ENCODE data around the gene BARX2.

The BARX2 gene

DNA sequence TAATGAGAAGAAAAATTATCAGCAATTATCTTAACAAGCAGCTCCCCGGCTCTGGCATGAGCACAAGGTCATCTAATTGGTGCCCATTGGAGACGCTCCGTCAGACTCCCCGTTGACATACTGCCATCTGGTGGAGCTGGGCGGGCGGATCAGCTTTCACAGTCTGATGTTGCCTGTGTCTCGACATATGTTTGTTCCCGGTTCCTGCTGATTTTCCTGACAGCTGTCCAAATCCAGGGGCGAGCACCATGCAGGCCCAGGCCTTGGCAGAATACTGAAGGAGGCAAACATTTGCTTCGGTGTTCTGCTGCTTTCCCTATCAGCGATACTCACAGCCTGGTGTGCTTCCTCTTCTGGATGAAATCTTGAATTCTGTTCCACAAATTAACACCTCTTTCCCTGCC is 43.8 kb upstream of the BARX2 start:
- TF ChIP-seq POLR2AphosphoS5 (IDR thresholded peaks at IDR 0.05; ENCODE audit: low read depth, low read length) = no peak
- TF ChIP-seq FOXP2 (optimal IDR thresholded peaks at IDR 0.05; ENCODE audit: borderline replicate concordance, extremely low read depth, extremely low read length, insufficient read depth) = no peak
- TF ChIP-seq TAF1 (IDR thresholded peaks at IDR 0.05; ENCODE audit: borderline replicate concordance, insufficient read depth, low read length) = no peak
- no peak for TF ChIP-seq SIN3A (IDR thresholded peaks at IDR 0.05; ENCODE audit: borderline replicate concordance, insufficient read depth, low read length)
- TF ChIP-seq REST (IDR thresholded peaks at IDR 0.05; ENCODE audit: insufficient read depth in 1 of 2, low read depth in 2 of 2, low read length in 2 of 2) = no peak

DNA sequence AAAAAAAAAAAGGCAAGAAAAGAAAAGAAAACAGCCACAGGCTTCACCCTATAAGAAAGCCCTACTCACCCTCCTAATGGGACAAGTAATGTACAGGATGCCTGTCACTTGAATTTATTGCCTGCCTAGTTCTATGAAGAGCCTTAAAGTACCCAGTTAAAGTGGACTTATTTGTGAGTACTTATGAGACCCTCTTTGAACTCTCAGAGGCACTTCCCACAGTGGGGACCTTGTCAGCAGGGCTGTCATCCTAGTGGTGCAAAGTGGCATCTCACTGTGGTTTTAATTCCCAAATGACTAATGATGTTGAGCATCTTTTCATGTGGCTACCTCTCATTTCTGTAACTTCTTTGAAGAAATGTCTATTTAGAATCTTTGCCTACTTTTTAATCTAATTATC is 41.8 kb upstream of the BARX2 start:
- TF ChIP-seq POLR2AphosphoS5 (IDR thresholded peaks at IDR 0.05; ENCODE audit: low read depth, low read length) (no peak), SIN3A (IDR thresholded peaks at IDR 0.05; ENCODE audit: borderline replicate concordance, insufficient read depth, low read length) (no peak), TAF1 (IDR thresholded peaks at IDR 0.05; ENCODE audit: borderline replicate concordance, insufficient read depth, low read length) (no peak), FOXP2 (optimal IDR thresholded peaks at IDR 0.05; ENCODE audit: borderline replicate concordance, extremely low read depth, extremely low read length, insufficient read depth) (no peak), REST (IDR thresholded peaks at IDR 0.05; ENCODE audit: insufficient read depth in 1 of 2, low read depth in 2 of 2, low read length in 2 of 2) (no peak)

GRCh38 chr11:129346916-129347315 is 28.7 kb upstream of the BARX2 start:
- TF ChIP-seq FOXP2 (optimal IDR thresholded peaks at IDR 0.05; ENCODE audit: borderline replicate concordance, extremely low read depth, extremely low read length, insufficient read depth) = no peak
- TF ChIP-seq TAF1 (IDR thresholded peaks at IDR 0.05; ENCODE audit: borderline replicate concordance, insufficient read depth, low read length) = no peak
- no peak for TF ChIP-seq SIN3A (IDR thresholded peaks at IDR 0.05; ENCODE audit: borderline replicate concordance, insufficient read depth, low read length)
- TF ChIP-seq REST (IDR thresholded peaks at IDR 0.05; ENCODE audit: insufficient read depth in 1 of 2, low read depth in 2 of 2, low read length in 2 of 2) = no peak
- no peak for TF ChIP-seq POLR2AphosphoS5 (IDR thresholded peaks at IDR 0.05; ENCODE audit: low read depth, low read length)

DNA sequence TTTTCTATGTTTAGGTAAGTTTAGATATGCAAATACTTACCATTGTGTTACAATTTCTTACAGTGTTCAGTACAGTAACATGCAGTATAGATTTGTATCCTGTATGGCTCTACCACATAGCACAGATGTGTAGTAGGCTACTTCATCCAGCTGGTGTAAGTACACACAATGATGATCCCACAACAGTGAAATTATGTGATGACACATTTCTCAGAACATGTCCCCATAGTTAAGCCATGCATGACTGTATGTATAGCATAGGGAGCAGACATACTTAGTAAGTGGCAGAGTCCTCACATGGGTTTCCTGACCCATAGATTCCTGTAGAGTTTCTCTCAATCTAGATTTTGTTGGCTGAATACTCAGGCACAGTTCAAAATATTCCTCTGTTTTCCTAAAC is 26.8 kb upstream of the BARX2 start:
- TF ChIP-seq REST (IDR thresholded peaks at IDR 0.05; ENCODE audit: insufficient read depth in 1 of 2, low read depth in 2 of 2, low read length in 2 of 2) (no peak), FOXP2 (optimal IDR thresholded peaks at IDR 0.05; ENCODE audit: borderline replicate concordance, extremely low read depth, extremely low read length, insufficient read depth) (no peak), TAF1 (IDR thresholded peaks at IDR 0.05; ENCODE audit: borderline replicate concordance, insufficient read depth, low read length) (no peak), SIN3A (IDR thresholded peaks at IDR 0.05; ENCODE audit: borderline replicate concordance, insufficient read depth, low read length) (no peak), POLR2AphosphoS5 (IDR thresholded peaks at IDR 0.05; ENCODE audit: low read depth, low read length) (no peak)

DNA sequence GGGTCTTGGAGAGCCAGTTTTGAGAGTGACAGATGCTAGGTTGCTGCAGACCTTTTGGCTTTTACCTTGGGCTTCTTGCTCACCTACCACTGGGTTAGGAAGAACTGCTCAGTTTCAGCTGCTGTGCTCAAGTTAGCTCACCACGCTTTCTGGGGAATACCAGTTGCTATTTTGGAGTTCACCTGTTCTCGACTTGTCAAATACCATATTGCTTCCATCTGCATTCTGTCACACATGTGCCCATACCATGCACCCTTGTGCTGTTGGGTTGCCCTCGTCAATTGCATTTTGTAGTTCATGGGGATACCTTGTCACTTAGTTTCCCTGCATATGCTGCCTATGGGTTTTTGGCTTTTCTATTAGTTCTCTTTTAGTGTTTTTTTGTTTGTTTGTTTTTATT is 23.0 kb upstream of the BARX2 start:
- TF ChIP-seq SIN3A (IDR thresholded peaks at IDR 0.05; ENCODE audit: borderline replicate concordance, insufficient read depth, low read length) (no peak), FOXP2 (optimal IDR thresholded peaks at IDR 0.05; ENCODE audit: borderline replicate concordance, extremely low read depth, extremely low read length, insufficient read depth) (no peak), POLR2AphosphoS5 (IDR thresholded peaks at IDR 0.05; ENCODE audit: low read depth, low read length) (no peak), TAF1 (IDR thresholded peaks at IDR 0.05; ENCODE audit: borderline replicate concordance, insufficient read depth, low read length) (no peak), REST (IDR thresholded peaks at IDR 0.05; ENCODE audit: insufficient read depth in 1 of 2, low read depth in 2 of 2, low read length in 2 of 2) (no peak)

Measured in PFSK-1 (cell line).